RCC 7860 (cell line): ENCODE data around the gene RAPGEF5.

Experiments used
- DNase-seq: peaks from one replicate; pipeline ENCODE4 v3.0.0-alpha.2; 2015; ENCODE audit warnings: low spot score
- FAIRE-seq: peaks from 2 replicates; lab custom pipeline; 2012; peaks lifted over from hg19 to GRCh38; lab: Jason Lieb, UNC

The RAPGEF5 gene

DNA sequence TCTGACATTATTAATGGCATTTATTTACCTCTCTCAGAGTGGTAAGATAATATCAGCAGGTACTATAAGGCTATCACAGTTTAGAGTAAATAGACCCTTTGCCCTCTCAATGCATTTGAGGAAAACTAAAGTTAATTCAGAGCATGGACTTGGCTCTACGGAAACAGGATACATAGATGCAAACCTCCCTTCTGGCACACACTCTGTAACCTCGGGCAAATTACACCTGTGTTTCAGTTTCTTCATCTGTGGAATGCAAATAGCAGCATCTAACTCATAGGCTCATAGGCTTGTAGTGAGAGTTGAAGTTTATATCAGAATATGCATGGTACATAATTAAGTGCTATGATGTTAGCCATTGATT, 5.6 kb downstream of the RAPGEF5 start:
- DNase-seq (no peak), FAIRE-seq (no peak)

DNA sequence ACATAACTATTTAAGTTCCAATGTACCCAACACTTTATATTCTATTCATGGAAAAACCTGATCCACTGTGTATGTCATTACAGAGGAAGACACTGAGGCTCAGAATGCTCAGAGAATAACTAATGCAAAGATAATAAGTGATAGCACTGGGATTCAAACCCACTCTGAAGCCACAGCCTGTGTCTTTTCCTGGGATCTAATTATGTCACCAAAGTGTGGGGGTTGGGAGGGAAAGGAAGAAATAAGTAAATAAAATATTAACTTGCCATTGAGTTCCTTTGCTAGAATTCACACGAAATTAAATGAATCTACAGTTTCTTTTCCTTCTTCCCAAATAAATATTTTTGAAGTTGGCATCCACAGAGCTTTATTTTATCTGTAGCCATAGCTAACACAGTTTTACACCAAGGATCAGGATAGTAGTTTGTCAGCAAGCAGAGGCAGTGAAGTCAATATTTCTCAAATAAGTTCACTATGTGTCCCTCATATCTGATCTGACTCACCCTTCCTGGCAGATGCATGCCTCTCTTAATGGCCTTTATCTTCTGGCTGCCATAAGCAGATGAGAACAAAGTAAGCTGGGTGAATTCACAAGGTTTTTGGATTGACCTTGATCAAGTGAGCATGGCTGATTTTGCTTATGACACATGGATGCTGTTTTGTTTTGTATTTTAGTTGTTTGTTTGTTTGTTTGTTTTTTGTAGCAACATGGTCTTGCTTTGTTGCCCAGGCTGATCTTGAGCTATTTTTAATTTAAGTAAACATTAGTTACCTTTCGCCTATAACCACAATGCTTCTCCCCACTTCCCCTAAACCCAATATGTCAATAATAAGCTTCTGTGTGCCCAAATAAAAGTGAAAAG, 6.3 kb downstream of the RAPGEF5 start:
- no peak for DNase-seq
- no peak for FAIRE-seq

DNA sequence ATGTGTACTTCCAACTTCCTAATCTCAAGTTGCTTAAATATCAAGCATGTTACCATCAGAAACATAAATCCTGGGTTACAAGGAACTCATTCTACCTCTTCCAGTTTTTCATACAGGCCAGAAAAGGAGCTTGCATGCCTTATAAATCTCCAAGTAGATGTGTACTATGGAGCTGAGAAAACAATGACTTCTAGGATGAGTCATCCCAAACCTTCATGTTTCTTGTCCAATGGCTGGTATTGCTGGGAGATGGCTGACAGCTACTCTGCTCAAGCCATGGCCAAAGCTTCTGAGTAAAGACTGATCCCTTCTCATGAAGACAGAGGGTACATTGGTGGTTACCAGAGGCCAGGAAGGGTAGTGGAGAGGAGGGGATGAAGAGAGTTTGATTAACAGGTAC, 8.6 kb downstream of the RAPGEF5 start:
- FAIRE-seq = no peak
- no peak for DNase-seq

- no peak for DNase-seq
- no peak for FAIRE-seq
Measured at GRCh38 chr7:22346383-22347107, 10.4 kb downstream of the RAPGEF5 start.

GRCh38 chr7:22344655-22345054, 12.3 kb downstream of the RAPGEF5 start:
- FAIRE-seq = no peak
- DNase-seq = no peak

DNA sequence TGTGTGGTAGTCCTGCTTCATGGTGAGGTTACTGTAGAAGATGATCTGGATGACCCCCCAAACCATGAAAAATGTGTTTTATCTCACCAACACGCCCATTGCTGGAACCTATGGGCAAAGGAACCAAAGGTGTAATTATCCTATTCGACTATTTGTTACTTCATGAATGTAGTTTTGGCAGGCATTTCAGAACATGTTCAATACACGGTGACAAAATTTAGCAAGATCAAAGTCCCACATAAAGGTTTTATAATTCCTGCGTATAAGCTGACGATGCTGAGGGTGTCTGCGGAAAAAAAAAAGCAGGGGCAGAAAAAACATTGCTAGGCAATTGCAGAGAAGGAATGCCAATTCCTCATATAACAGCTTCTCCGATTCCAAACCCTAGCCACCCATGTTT, 13.3 kb downstream of the RAPGEF5 start:
- no peak for FAIRE-seq
- DNase-seq = no peak

DNA sequence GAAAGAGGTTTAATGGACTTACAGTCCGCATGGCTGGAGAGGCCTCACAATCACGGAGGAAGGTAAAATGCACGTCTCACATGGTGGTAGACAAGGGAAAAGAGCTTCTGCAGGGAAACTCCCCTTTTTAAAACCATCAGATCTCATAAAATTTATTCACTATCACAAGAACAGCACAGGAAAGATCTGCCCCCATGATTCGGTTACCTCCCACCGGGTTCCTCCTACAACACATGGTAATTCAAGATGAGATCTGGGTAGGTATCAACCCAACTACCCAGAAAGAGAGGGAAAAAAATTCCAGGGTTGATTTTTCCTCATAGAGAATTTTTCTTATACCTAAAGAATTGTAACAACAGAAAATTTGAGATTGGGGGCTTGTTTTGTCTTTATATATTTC, 13.9 kb downstream of the RAPGEF5 start:
- DNase-seq = no peak
- FAIRE-seq = no peak

GRCh38 chr7:22339725-22340390, 17.1 kb downstream of the RAPGEF5 start:
- FAIRE-seq (no peak), DNase-seq (no peak)

DNA sequence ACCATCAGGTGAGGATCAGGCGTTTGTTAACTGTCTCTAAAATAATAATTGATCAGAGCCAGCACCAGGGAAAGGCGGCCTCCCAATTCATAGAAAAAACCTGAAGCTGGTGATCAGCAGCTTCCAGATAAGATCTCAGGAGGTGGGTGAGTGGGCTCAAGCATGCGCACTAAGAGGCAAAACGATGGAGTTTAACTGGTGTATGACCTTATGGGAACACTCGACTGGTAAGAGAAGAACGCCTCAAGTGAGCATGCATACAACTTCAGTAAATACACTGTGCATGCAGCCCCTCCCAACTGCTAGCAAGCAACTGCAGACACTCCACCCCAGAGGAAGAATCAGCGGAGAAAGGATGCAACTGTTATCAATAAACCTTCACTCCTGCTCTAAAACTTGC, 18.1 kb downstream of the RAPGEF5 start:
- DNase-seq = no peak
- FAIRE-seq = no peak

DNA sequence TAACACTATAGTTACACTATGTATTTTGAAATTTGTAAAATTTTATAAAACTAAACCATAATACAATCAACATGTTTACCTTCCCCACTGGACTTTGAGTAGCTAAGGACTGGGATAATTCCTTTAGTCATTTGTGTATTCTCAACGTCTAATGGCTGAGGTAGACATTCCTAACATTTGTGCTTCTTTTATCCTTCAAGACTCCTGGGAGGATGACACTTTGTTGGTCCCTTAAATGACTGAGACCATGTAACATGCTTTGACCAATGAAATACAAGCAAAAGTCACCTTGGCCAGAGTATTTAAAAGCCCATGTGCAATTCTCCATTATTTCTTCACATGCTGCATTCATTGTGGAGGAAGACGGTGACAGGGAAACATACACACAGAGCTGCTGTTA, 18.5 kb downstream of the RAPGEF5 start:
- DNase-seq (no peak), FAIRE-seq (no peak)

DNA sequence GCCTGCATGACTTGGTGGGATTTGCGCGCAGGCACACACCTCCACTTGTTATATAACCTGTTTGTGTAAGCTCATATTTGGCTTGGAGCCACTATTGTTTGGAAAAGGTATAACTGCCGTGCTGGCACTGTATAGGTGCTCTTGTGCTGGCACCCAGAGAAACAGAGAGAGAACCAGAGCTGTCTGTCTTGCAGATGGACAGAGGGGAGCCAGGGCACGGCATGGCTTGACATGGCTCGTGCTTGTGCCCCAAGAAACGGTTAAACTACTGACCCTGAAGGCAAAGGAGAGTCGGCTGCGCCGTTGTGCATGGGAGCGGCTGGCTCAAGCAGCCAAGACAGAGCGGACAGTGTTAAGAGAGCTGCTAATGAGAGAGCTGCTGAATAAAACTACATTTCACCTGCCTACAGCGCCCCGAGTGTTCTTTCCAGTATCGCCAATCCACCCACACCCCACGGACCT, 23.2 kb downstream of the RAPGEF5 start:
- no peak for DNase-seq
- no peak for FAIRE-seq

GRCh38 chr7:22332461-22332870, 24.5 kb downstream of the RAPGEF5 start:
- DNase-seq (no peak), FAIRE-seq (no peak)

GRCh38 chr7:22331704-22332103, 25.2 kb downstream of the RAPGEF5 start:
- DNase-seq (no peak), FAIRE-seq (no peak)

DNA sequence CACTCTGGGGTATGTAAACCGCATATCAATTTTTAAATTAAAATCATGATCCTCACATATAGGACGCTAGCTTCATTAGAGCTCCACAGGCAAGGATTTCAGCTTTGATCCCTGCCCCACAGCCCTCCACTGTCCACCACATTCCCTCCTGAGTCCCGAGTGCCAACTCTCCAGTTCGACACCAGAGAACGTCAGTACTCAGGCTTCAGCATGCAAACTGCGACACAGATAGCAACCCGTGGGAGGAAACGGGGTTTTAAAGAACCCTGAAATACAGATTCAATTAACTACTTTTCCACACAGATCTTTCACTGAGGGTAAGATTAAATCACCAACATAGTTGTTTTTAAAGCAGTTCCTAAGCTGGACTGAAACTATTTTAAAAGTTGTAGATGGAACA, 26.1 kb downstream of the RAPGEF5 start:
- DNase-seq (no peak), FAIRE-seq (no peak)

DNA sequence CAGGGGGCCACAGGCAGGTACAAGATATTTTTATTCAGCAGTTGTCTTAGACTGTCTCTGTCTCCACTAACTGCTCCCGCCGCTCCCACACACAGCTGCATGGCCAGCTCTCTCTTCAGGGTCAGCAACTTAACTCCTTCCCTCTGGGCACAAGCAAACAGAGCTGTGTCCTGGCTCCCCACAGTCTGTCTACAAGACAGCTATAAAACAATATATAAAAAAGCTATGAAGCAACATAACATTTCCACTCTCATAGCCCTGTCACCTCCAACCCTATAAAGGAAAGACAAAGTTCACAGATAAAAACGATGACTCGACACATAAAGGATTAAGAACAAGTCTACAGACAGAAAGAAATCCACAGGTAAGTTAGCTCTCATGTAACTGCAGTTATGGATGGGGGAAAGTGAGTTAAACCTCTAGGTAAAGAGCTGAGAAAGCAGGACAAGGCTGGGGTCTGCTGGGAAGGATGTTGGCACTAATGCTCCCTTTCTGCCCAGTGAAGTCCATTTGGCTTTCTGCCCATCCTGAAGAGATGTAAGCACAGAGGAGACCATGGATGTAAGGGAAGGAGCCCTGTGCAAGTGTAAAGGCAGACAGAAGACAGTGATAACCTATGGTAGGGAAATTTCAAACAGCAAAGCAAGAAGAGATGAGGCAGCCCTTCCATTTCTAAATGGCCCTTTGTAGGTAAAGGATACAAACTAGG, 27.0 kb downstream of the RAPGEF5 start:
- DNase-seq = no peak
- no peak for FAIRE-seq

DNA sequence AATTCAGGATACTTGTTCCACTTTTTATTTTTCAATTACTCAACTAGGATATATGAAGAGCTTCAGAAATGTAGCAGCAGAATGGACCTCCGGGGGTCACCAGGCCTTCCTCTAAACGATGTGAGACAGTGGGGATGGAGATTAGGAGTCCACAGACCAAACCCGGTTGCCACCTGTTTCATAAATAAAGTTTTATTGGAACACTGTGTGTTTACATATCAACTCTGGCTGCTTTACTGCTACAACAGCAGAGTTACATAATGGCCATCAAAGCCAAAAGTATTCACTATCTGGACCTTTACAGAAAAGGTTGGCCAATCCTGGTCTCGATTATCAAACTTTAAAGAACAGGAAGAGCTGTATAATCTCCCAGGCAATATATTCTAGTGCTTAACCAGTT, 30.8 kb downstream of the RAPGEF5 start:
- FAIRE-seq (no peak), DNase-seq (no peak)

DNA sequence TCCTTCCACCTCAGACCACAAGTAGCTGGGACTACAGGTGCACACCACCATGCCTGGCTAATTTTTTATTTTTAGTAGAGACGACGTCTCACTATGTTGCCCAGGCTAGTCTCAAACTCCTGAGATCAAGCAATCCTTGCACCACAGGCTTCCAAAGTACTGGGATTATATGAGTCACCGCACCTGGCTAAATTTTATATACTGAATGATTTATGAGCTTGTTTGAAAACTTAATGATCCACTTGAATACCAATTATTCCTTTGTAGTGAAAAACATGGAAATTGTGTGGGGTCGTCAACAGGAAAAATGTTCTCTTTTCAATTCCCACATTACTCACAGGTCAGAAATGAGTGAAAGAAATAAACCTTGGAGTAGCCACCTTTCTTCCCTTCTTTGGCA, 31.3 kb downstream of the RAPGEF5 start:
- DNase-seq (no peak), FAIRE-seq (no peak)

DNA sequence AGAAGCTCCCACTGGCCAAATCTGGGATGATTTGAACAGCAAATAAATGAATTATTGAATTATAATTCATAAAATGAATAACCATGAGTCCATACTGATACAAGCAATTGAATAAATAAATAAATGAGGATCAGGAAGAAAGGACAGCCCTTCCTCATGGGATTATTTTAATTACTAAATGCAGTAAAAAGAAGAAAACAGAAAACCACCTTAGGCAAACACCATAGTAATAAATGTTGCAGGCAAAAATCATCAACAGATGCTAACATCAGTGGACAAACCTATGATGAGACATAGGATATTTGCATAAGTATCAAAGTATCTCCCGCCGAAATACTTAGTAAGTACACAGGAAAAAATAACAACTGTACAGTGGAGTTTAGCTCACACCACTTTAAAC, 33.2 kb downstream of the RAPGEF5 start:
- no peak for DNase-seq
- FAIRE-seq = no peak

GRCh38 chr7:22320416-22320815, 36.5 kb downstream of the RAPGEF5 start:
- DNase-seq (no peak), FAIRE-seq (no peak)

GRCh38 chr7:22319424-22320403, 37.2 kb downstream of the RAPGEF5 start:
- no peak for FAIRE-seq
- DNase-seq = no peak
